Esophagus squamous epithelium (tissue), 4 donors: Measurements from ENCODE around the gene AMH.

Experiments
- CTCF ChIP-seq, 6 experiments: fragments of 450-650 bp in 4 of 6; fragments of 200-600 bp in 2 of 6; sonication (generic) in 2 of 6; IDR thresholded peaks; one replicate each; pipeline ENCODE4 v1.5.1; 2016 to 2019; ENCODE audit warnings: antibody characterized with exemption in 6 of 6, mild to moderate bottlenecking in 4 of 6, moderate library complexity in 4 of 6
- POLR2A ChIP-seq, 4 donors: fragments of 450-650 bp; IDR thresholded peaks; one replicate each; pipeline ENCODE4 v1.6.1; 2017; ENCODE audit warnings: antibody characterized with exemption in 4 of 4, mild to moderate bottlenecking in 4 of 4, moderate library complexity in 3 of 4

GRCh38 chr19:2236314-2237050 lies 12.6 kb upstream of the AMH start, which contains the start of the genes PLEKHJ1 and SF3A2:
- peak; percentile 96 to 100 (median 100) for TF ChIP-seq CTCF (IDR thresholded peaks at IDR 0.05)
- TF ChIP-seq POLR2A (IDR thresholded peaks at IDR 0.05) = peak in 3 of 4 donors; percentile 61 to 81 (median 75)
